Neural cell (in vitro differentiated cells): ENCODE data around the gene SORCS1. TPM values are rescaled to one million over a fixed set of nuclear protein-coding genes. Genes with fewer than 3 reads are reported as not detected.

Experiments used
- H2AFZ ChIP-seq: fragments of 200-600, 300-800 bp; sonication (generic), shearing (Covaris generic); 2 replicates; pipeline ENCODE4 v1.6.0; 2014; ENCODE audit warnings: low read depth, mild to moderate bottlenecking, antibody characterized with exemption, low read length, moderate library complexity
- H3F3A ChIP-seq: fragments of 200-600 bp; shearing (Covaris generic); 2 replicates; pipeline ENCODE4 v1.6.1; 2016; ENCODE audit warnings: mild to moderate bottlenecking, moderate library complexity, mixed read lengths, antibody characterized with exemption, low read length; ENCODE audit not compliant: insufficient read depth, poor library complexity, severe bottlenecking
- H3K27ac ChIP-seq: fragments of 200-600, 300-800 bp; sonication (generic), shearing (Covaris generic); 2 replicates; pipeline ENCODE4 v1.5.1; 2014; ENCODE audit warnings: mild to moderate bottlenecking, low read length, moderate library complexity
- H3K27me3 ChIP-seq: fragments of 300-800, 200-600 bp; sonication (generic), shearing (Covaris generic); 2 replicates; pipeline ENCODE4 v1.6.0; 2014; ENCODE audit warnings: mild to moderate bottlenecking, low read depth, low read length, moderate library complexity; ENCODE audit not compliant: insufficient read depth
- H3K36me3 ChIP-seq: fragments of 300-800, 200-600 bp; sonication (generic), shearing (Covaris generic); 2 replicates; pipeline ENCODE4 v1.5.1; 2014; ENCODE audit warnings: mild to moderate bottlenecking, antibody characterized with exemption, low read length, moderate library complexity; ENCODE audit not compliant: insufficient read depth
- H3K4me2 ChIP-seq: fragments of 300-800, 200-600 bp; sonication (generic), shearing (Covaris generic); 2 replicates; pipeline ENCODE4 v1.6.0; 2014; ENCODE audit warnings: mild to moderate bottlenecking, low read length
- H3K4me3 ChIP-seq: fragments of 300-800, 200-600 bp; sonication (generic), shearing (Covaris generic); 2 replicates; pipeline ENCODE4 v1.5.1; 2014; ENCODE audit warnings: mild to moderate bottlenecking, low read length, moderate library complexity
- H3K79me2 ChIP-seq: fragments of 200-600 bp; shearing (Covaris generic); replicated peaks from 2 replicates; pipeline ENCODE4 v1.6.0; 2014; ENCODE audit warnings: mild to moderate bottlenecking, low read length, moderate library complexity; ENCODE audit not compliant: insufficient read depth
- H3K9ac ChIP-seq: fragments of 300-800, 200-600 bp; sonication (generic), shearing (Covaris generic); 2 replicates; pipeline ENCODE4 v1.6.1; 2016; ENCODE audit warnings: mild to moderate bottlenecking, low read length, mixed read lengths
- H3K9me2 ChIP-seq: fragments of 200-600 bp; shearing (Covaris generic); 2 replicates; pipeline ENCODE4 v1.6.1; 2016; ENCODE audit warnings: mild to moderate bottlenecking, low read length, mixed read lengths; ENCODE audit not compliant: insufficient read depth
- H3K9me3 ChIP-seq: fragments of 200-600, 300-800 bp; sonication (generic), shearing (Covaris generic); 2 replicates; pipeline ENCODE4 v1.6.1; 2016; ENCODE audit warnings: mild to moderate bottlenecking, mixed run types, low read length, moderate library complexity, mixed read lengths
- H4K20me1 ChIP-seq: fragments of 200-600 bp; shearing (Covaris generic); 2 replicates; pipeline ENCODE4 v1.6.1; 2016; ENCODE audit warnings: mild to moderate bottlenecking, mixed run types; ENCODE audit not compliant: insufficient read depth
- EP300 ChIP-seq: fragments of 450-650 bp; conservative IDR thresholded peaks from 2 replicates; pipeline ENCODE4 v1.6.1; 2014; ENCODE audit warnings: antibody characterized with exemption, mild to moderate bottlenecking, moderate library complexity; ENCODE audit not compliant: poor library complexity, severe bottlenecking
- EZH2 ChIP-seq: fragments of 200-600, 300-800 bp; shearing (Covaris generic), sonication (generic); IDR thresholded peaks from 2 replicates; pipeline ENCODE4 v1.6.1; 2014; ENCODE audit warnings: antibody characterized with exemption, low read length, borderline replicate concordance, mild to moderate bottlenecking; ENCODE audit not compliant: insufficient read depth, poor library complexity, severe bottlenecking
- MXI1 ChIP-seq: fragments of 450-650 bp; conservative IDR thresholded peaks from 2 replicates; pipeline ENCODE4 v1.6.1; 2014; ENCODE audit warnings: antibody characterized with exemption, mild to moderate bottlenecking; ENCODE audit not compliant: poor library complexity, severe bottlenecking
- POLR2AphosphoS5 ChIP-seq: IDR thresholded peaks from 2 replicates; pipeline ENCODE4 v1.6.1; 2012
- RAD21 ChIP-seq: fragments of 450-650 bp; conservative IDR thresholded peaks from 2 replicates; pipeline ENCODE4 v1.6.1; 2014; ENCODE audit warnings: antibody characterized with exemption, mild to moderate bottlenecking, moderate library complexity
- REST ChIP-seq: IDR thresholded peaks from 2 replicates; pipeline ENCODE4 v1.6.1; 2012; ENCODE audit warnings: borderline replicate concordance
- SMC3 ChIP-seq: fragments of 450-650 bp; conservative IDR thresholded peaks from 2 replicates; pipeline ENCODE4 v1.6.1; 2014; ENCODE audit warnings: antibody characterized with exemption, mild to moderate bottlenecking, moderate library complexity; ENCODE audit not compliant: poor library complexity
- TAF1 ChIP-seq: IDR thresholded peaks from 2 replicates; pipeline ENCODE4 v1.6.1; 2012; ENCODE audit warnings: low read depth
- polyA plus RNA-seq: library from polyadenylated mRNA; depleted of rRNA; stranded (reverse); fragments of >200 nt; gene quantifications from 2 replicates; pipeline ENCODE4 v1.2.3, GENCODE V29; 2014
- TF ChIP-seq, protein P1 (sequence below): fragments of 450-650 bp; IDR thresholded peaks from 2 replicates; pipeline ENCODE4 v1.5.1; 2014; ENCODE audit warnings: antibody characterized with exemption, mild to moderate bottlenecking, moderate library complexity; ENCODE audit not compliant: poor library complexity, severe bottlenecking

SORCS1 gene
- polyA plus RNA-seq, 1 donor from 2014 or later = 27.0 TPM

DNA sequence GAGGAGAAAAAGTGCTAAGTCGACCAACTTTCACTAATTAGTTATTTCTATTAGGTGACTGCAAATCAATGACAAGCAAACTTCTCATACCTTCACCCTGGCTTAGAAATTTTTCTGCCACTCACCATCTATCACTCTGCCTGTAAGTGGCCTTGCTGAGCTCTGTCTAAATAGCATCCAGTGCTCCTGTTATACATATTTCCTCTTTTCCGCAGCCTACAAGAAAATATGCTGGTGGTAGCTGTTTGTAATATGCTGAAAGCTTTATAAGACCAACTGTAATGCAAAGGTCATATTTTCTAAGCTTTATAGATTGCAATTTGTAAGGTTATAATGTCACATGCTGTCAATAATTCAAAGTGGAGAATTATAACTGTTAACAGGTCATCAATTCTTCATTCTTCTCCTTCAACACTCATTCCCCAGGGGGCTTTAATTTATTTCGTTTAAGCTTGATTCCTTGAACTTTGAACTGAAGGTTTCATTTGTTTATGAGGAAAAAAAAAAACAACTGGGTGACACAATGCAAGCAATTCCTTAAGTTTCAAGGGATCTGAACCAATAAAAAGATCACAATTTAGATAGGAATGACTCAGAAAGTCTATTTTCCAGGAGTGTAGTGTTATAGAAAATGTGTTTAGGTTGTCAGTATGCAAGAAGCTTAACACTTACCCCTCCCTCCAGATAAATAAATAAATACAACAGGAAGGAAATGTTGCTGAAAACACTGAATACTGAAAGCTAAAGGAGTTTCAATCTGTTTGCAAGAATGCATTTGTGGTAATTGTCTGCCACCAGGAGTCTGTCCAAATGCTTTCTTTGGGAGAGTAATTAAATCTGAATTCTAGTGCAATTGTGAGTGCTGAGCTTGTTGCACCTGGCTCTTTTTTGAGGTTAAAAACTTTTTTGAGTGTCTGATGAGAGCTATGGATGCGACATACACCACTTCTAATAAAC is 183.7 kb downstream of the SORCS1 start:
- Histone ChIP-seq H2AFZ (no peak overlapping the region), H3K79me2 (no peaks in the 10 kb centered on the region), H3F3A (no peaks in the 10 kb centered on the region), H4K20me1 (no peaks in the 10 kb centered on the region), H3K27me3 (no peaks in the 10 kb centered on the region), H3K4me2 (no peak overlapping the region), H3K36me3 (no peaks in the 10 kb centered on the region), H3K9ac (no peak overlapping the region), H3K27ac (no peak overlapping the region), H3K9me3 (no peaks in the 10 kb centered on the region), H3K9me2 (no peaks in the 10 kb centered on the region), H3K4me3 (no peak overlapping the region)
- TF ChIP-seq SMC3 (no peak), EP300 (peak; percentile 26), REST (no peak)

DNA sequence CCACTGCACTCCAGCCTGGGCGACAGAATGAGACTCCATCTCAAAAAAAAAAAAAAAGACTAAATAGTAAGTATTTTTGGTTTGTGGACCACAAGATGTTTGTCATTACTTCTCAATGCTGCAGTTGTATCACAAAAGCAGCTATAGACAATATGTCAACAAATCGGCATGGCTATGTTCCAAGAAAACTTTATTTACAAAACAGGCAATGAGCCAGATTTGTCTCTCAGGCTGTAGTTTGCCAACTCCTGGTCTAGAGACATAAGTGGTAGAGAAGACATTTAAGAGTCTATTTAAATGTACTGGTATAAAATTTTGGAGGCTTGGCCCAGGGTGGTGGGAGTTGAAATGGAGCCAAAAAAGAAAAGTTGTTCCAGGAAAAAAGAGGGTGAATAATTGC is 185.8 kb downstream of the SORCS1 start:
- no peak overlapping the region for H3K4me2 ChIP-seq
- no peaks in the 10 kb centered on the region for H3K36me3 ChIP-seq
- H3K4me3 ChIP-seq = no peak overlapping the region
- no peaks in the 10 kb centered on the region for H3K27me3 ChIP-seq
- H4K20me1 ChIP-seq = no peaks in the 10 kb centered on the region
- H3K27ac ChIP-seq = no peak overlapping the region
- no peaks in the 10 kb centered on the region for H3K79me2 ChIP-seq
- no peaks in the 10 kb centered on the region for H3K9me2 ChIP-seq
- no peaks in the 10 kb centered on the region for H3F3A ChIP-seq
- H3K9me3 ChIP-seq = no peaks in the 10 kb centered on the region
- H2AFZ ChIP-seq = no peak overlapping the region
- H3K9ac ChIP-seq = no peak overlapping the region
- no peak for TF ChIP-seq SMC3
- no peak for TF ChIP-seq TAF1
- TF ChIP-seq EZH2 = no peak
- TF ChIP-seq, protein P1, sequence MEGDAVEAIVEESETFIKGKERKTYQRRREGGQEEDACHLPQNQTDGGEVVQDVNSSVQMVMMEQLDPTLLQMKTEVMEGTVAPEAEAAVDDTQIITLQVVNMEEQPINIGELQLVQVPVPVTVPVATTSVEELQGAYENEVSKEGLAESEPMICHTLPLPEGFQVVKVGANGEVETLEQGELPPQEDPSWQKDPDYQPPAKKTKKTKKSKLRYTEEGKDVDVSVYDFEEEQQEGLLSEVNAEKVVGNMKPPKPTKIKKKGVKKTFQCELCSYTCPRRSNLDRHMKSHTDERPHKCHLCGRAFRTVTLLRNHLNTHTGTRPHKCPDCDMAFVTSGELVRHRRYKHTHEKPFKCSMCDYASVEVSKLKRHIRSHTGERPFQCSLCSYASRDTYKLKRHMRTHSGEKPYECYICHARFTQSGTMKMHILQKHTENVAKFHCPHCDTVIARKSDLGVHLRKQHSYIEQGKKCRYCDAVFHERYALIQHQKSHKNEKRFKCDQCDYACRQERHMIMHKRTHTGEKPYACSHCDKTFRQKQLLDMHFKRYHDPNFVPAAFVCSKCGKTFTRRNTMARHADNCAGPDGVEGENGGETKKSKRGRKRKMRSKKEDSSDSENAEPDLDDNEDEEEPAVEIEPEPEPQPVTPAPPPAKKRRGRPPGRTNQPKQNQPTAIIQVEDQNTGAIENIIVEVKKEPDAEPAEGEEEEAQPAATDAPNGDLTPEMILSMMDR = no peak
- TF ChIP-seq POLR2AphosphoS5 = no peak
- no peak for TF ChIP-seq EP300
- TF ChIP-seq MXI1 = no peak
- TF ChIP-seq REST = no peak
- no peak for TF ChIP-seq RAD21
